Natural killer cell treated with Interleukin-12 subunit alpha and Interleukin-12 subunit beta and Interleukin-15 and Interleukin-18, amount 100 ng/mL, for 72 hours (primary cell): ENCODE data around the gene VILL. TPM values are rescaled to one million over a fixed set of nuclear protein-coding genes. Genes with fewer than 3 reads are reported as not detected.

Source experiments
- ATAC-seq, 2 donors: fragments of 150-1000 bp; cut with Tn5 transposase in 1 of 2; sonication (Bioruptor Pico), chemical (Tn5 transposase) in 1 of 2; 2 replicates each; pipeline ENCODE4 v1.10.0; 2021
- DNase-seq: peaks from one replicate; pipeline ENCODE4 v3.0.0; 2022; ENCODE audit warnings: low spot score
- H3K27ac Mint-ChIP-seq, 2 donors: 1 replicate in 1 of 2; 2 replicates in 1 of 2; pipeline ENCODE4 v1.8.0; 2022; ENCODE audit warnings: mixed read lengths in 2 of 2, mild to moderate bottlenecking in 1 of 2, moderate library complexity in 1 of 2
- H3K27me3 Mint-ChIP-seq, 2 donors: 1 replicate in 1 of 2; 2 replicates in 1 of 2; pipeline ENCODE4 v1.8.0; 2022; ENCODE audit warnings: mixed read lengths in 2 of 2
- H3K36me3 Mint-ChIP-seq: one replicate; pipeline ENCODE4 v1.8.0; 2022; ENCODE audit warnings: mixed read lengths
- H3K4me1 Mint-ChIP-seq, 2 donors: 1 replicate in 1 of 2; 2 replicates in 1 of 2; pipeline ENCODE4 v1.8.0; 2022; ENCODE audit warnings: low read depth in 2 of 2, mixed read lengths in 2 of 2, mild to moderate bottlenecking in 1 of 2
- H3K4me3 Mint-ChIP-seq: one replicate; pipeline ENCODE4 v1.8.0; 2022; ENCODE audit warnings: mixed read lengths
- H3K9me3 Mint-ChIP-seq: 2 replicates; pipeline ENCODE4 v1.8.0; 2022; ENCODE audit warnings: mixed read lengths
- total RNA-seq, 2 donors: library from RNA; stranded (reverse); gene quantifications; one replicate each; pipeline ENCODE4 v1.2.3, GENCODE V29; 2022

Gene VILL
- total RNA-seq, 2 donors from 2014 or later, result 8.2 to 16.9 TPM

DNA sequence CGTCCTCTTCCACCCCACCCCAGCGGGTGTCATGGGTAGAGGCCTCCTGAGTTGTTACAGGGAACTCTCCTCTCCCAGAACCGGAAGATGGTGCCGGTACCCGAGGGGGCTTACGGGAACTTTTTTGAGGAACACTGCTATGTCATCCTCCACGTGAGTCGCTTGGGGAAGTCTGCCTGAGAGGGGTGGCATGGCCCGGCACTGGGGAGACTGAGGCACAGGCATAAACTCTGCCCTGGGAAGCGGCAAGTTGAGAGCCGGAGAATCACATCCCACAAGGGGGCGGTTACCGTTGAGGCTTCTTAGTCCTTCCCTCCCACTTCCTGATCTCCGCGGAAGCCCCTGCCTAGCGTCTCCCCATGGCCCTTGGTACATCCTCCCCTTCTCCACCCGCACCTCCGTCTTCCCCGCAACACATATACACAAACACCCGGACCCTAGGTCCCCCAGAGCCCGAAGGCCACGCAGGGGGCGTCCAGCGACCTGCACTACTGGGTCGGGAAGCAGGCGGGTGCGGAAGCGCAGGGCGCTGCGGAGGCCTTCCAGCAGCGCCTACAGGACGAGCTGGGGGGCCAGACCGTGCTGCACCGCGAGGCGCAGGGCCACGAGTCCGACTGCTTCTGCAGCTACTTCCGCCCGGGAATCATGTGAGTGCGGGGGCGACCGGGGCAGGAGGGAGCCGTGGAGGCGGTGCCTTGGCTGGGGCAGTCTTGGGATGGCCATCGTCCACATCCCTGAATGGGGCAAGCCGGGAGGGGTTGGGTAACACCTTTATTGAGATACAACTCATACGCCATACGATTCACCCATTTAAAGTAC is 3.4 kb downstream of the VILL start:
- H3K27me3 Mint-ChIP-seq, result no peaks in the 10 kb centered on the region
- ATAC-seq, result peak; percentile 74 to 79
- peak; percentile 83 for DNase-seq
- peak overlapping the region; percentile 88 for H3K4me3 Mint-ChIP-seq
- no peaks in the 10 kb centered on the region for H3K9me3 Mint-ChIP-seq
- H3K4me1 Mint-ChIP-seq, result peaks cover 38 to 46% of the 10 kb centered on the region in 2 donors
- peaks cover 8% of the 10 kb centered on the region for H3K36me3 Mint-ChIP-seq
- peak overlapping the region; percentile 92 for H3K27ac Mint-ChIP-seq

DNA sequence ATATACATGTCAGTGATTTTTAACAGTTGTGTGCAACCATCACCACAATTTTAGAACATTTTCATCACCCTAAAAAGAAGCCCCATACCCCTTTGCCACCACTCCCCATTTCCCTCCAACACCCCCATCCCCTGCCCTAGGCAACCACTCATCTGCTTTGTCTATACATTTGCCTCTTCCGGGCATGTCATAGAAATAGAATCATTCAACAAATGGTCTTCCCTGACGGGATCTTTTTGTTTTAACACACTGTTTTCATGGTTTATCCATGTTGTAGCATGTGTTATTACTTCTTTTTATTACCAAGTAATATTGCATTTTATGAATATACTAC is 4.0 kb downstream of the VILL start:
- Mint-ChIP-seq H3K9me3 (no peaks in the 10 kb centered on the region), H3K4me1 (peaks cover 43 to 51% of the 10 kb centered on the region in 2 donors), H3K4me3 (peak overlapping the region; percentile 88), H3K27ac (peak overlapping the region; percentile 92), H3K27me3 (no peaks in the 10 kb centered on the region), H3K36me3 (peaks cover 8% of the 10 kb centered on the region)
- no peak for ATAC-seq
- no peak for DNase-seq

DNA sequence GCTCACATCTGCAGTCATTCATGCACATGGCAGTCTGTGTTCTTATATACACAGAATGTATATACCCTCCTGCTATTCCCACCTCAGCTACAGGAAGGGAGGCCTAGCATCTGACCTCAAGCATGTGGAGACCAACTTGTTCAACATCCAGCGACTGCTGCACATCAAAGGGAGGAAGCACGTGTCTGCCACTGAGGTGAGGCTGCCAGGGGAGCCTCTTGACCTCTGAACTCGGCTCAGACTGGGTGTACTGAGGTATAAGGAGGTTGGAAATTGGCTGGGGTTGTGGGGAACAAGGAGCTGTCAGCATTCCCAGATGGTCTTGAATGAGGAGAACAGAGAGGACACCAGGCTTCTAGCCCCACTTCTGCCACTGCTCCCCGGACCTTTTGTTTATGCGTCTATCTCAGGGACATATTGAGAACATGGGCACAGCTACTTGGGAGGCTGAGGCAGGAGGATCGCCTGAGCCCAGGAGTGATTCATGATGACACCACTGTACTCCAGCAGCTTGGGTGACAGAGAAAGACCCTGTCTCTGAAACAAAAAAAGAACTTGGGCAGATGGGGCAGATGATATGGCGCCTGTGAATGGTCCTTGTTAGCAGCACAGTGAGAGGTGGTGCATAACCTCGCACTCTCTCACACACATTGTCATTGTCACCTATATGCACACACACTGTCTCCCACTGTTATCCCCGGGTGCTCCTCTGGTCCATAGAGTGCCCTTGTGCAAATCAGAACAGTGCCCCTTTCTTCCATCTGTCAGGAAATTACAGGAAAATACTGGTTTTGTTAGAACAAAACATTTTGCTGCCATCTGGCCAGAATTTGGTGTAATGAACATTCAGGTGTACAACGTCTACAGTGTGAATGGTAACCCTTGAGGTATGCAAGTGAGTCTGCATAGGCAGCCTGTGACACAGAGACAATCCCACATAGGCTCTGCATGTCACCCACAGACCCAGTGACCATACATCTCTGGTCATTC is 5.4 kb downstream of the VILL start:
- DNase-seq (no peak), ATAC-seq (no peak)
- Mint-ChIP-seq H3K4me3 (peak overlapping the region; percentile 88), H3K9me3 (no peaks in the 10 kb centered on the region), H3K27me3 (no peaks in the 10 kb centered on the region), H3K4me1 (peaks cover 46 to 55% of the 10 kb centered on the region in 2 donors), H3K36me3 (peaks cover 8% of the 10 kb centered on the region), H3K27ac (peak overlapping the region; percentile 92)

DNA sequence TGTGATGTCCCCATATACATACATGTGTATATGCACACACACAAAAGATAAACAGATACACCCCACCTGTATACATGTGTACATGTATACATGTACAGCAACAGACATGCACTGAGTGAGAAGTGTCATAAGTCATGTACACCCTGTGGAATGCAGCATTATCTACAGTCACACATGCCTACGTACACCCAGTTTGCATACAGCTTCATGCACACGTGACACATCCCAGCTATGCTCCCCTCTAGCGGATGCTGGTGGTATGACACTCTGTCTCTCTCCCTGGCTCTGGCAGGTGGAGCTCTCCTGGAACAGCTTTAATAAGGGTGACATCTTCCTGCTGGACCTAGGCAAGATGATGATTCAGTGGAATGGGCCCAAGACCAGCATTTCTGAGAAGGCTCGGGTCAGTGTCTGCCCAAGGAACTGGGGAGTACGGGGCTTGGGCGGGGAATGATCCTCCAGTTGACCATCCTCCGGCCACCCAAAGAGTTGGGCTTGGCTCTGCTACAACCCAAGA is 6.3 kb downstream of the VILL start:
- Mint-ChIP-seq H3K36me3 (peaks cover 8% of the 10 kb centered on the region), H3K4me3 (peak overlapping the region; percentile 19), H3K9me3 (no peaks in the 10 kb centered on the region), H3K27me3 (no peaks in the 10 kb centered on the region), H3K27ac (peak overlapping the region; percentile 68 to 79), H3K4me1 (peaks cover 46 to 55% of the 10 kb centered on the region in 2 donors)
- ATAC-seq (peak; percentile 52 to 57), DNase-seq (no peak)

DNA sequence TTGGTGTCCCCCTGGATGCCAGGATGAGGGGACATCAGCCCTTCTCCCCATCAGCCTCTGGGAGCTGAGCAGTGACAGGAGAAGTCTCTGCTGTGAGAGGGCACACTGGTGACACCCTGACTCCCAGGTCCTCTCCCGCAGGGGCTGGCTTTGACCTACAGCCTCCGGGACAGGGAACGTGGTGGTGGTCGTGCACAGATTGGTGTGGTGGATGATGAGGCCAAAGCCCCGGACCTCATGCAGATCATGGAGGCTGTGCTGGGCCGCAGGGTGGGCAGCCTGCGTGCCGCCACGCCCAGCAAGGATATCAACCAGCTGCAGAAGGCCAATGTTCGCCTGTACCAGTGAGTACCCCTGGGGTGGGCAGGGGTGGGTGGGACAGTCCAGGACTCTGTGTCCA is 6.8 kb downstream of the VILL start:
- Mint-ChIP-seq H3K4me1 (peaks cover 46 to 55% of the 10 kb centered on the region in 2 donors), H3K27me3 (no peaks in the 10 kb centered on the region), H3K4me3 (no peak overlapping the region), H3K36me3 (peaks cover 8% of the 10 kb centered on the region), H3K27ac (peak overlapping the region; percentile 68 to 79), H3K9me3 (no peaks in the 10 kb centered on the region)
- DNase-seq (no peak), ATAC-seq (no peak)

DNA sequence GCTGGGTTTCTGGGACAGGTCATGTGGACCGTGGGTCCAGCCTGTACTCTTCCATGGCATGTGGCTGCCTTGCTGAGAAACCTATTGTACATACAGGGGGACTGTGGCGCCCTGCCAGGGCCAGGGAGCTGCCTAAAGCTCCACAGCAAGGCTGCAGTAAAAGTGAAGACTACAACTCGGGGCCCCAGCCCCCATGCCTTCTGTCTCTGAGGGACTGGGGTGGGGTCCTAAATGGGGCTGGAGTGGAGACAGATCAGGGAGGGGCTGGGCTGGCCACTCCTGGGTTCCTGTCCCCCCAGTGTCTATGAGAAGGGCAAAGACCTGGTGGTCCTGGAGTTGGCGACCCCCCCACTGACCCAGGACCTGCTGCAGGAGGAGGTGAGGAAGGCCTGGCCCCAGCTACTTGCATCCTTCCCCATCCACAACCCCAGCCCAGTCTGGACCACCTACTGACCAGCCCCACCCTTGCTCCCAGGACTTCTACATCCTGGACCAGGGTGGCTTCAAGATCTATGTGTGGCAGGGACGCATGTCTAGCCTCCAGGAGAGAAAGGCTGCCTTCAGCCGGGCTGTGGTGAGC is 7.3 kb downstream of the VILL start:
- DNase-seq (no peak), ATAC-seq (no peak)
- H3K27me3 Mint-ChIP-seq, result no peaks in the 10 kb centered on the region
- peak overlapping the region; percentile 59 for H3K4me3 Mint-ChIP-seq
- no peaks in the 10 kb centered on the region for H3K9me3 Mint-ChIP-seq
- peak overlapping the region; percentile 94 to 96 for H3K27ac Mint-ChIP-seq
- peaks cover 8% of the 10 kb centered on the region for H3K36me3 Mint-ChIP-seq
- H3K4me1 Mint-ChIP-seq, result peaks cover 46 to 56% of the 10 kb centered on the region in 2 donors

DNA sequence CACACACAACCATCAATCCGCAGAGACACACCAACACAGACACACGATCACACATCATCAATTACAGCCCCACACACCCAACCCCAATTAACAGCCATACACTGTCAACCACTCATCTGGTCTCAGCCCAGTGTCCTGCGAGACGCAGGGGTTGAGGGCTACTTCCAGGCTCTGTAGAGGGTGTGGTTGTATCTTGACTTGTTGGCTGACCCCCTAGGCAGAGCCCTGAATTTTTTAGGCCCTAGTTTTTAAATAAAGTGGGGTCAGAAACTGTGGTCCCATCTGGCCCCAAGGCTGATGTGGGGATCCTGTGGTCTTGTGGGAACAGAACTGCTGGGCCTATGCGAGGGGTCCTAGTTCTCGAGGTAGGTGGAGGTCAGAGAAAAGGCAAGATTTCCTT is 9.2 kb downstream of the VILL start:
- Mint-ChIP-seq H3K9me3 (no peaks in the 10 kb centered on the region), H3K27ac (peak overlapping the region; percentile 73 to 94), H3K27me3 (no peaks in the 10 kb centered on the region), H3K4me1 (peaks cover 46 to 48% of the 10 kb centered on the region in 2 donors), H3K36me3 (peaks cover 8% of the 10 kb centered on the region), H3K4me3 (peak overlapping the region; percentile 59)
- no peak for ATAC-seq
- DNase-seq, result no peak

DNA sequence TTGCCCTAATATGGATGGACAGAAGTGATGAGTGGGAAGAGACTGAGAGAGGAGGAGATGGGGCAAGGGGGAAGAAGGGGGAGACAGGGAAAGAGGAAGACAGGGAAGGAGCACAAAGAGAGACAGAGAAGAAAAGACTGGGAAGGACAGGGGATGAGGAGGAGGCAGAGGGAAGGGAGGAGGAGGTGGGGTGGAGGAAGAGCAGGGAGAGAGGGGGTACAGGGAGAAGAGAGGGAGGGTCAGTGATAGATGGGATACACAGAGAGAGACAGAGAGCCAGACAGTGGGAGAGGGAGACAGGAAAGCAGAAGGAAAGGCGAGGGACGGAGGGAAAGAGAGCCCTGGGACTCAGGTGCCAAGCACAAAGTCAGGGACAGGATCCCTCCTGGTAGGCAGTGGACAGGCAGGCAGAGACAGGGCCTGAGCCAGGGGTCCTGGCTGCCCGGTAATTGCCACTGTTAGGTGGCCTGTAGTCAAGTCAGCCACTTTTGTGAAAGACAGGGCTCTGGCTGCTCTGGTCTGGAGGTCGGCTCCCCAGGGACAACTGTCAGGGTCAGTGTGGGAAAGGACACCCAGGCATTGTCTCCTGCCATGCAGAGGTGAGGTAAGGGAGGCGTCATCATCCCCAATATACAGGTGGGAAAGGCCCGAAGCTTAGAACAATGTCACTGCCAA is 9.8 kb downstream of the VILL start:
- Mint-ChIP-seq H3K27me3 (no peaks in the 10 kb centered on the region), H3K9me3 (no peaks in the 10 kb centered on the region), H3K27ac (peak overlapping the region; percentile 73 to 94), H3K36me3 (peaks cover 8% of the 10 kb centered on the region), H3K4me1 (peaks cover 44% of the 10 kb centered on the region in 2 donors), H3K4me3 (no peak overlapping the region)
- DNase-seq, result no peak
- ATAC-seq, result no peak

DNA sequence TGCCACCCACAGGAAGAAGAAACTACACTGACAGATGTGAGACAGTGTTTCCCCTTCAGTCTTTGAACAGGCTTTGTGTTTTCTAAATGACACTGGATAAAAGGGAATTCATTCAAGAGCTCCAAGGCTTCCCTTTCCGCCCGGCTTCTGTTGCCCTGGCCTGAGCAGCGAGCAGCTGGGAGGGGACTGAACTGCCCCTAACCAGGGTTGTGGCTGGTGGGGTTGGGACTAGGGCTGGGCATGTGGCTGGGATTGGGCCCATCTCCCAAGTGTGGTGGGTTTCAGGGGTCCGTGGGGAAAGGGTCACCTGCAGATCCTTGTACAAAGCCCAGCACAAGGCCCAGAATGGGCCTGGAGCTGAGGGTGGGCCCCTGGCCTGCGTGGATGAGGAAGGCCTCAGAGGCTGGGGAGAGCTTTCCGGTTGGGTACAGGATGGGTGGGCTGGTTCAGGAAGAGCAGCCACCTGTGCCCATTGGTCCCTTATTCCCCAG is 10.4 kb downstream of the VILL start:
- Mint-ChIP-seq H3K4me1 (peaks cover 39% of the 10 kb centered on the region in 2 donors), H3K27ac (no peak overlapping the region), H3K9me3 (no peaks in the 10 kb centered on the region), H3K4me3 (no peak overlapping the region), H3K27me3 (no peaks in the 10 kb centered on the region), H3K36me3 (peaks cover 8% of the 10 kb centered on the region)
- no peak for DNase-seq
- ATAC-seq, result no peak

DNA sequence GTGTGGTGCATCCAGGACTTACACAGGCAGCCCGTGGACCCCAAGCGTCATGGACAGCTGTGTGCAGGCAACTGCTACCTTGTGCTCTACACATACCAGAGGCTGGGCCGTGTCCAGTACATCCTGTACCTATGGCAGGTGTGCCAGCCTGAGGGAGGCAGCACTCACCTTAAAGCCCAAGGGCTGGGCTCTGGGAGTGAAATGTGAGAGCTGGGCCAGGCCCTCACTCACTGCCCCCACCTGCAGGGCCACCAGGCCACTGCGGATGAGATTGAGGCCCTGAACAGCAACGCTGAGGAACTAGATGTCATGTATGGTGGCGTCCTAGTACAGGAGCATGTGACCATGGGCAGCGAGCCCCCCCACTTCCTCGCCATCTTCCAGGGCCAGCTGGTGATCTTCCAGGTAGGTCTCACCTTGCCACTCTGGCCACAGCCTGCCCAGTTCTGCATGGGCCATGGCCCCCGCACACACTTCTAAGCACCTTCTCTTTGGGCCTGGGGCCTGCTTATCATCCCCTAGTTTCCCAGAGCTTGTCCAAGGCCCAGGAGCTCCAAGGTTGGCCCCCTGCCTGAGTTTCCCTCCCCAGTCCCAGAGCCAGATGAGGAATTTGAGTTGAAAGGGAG is 11.0 kb downstream of the VILL start:
- no peak overlapping the region for H3K4me3 Mint-ChIP-seq
- H3K27me3 Mint-ChIP-seq, result no peaks in the 10 kb centered on the region
- peaks cover 33% of the 10 kb centered on the region in 2 donors for H3K4me1 Mint-ChIP-seq

DNA sequence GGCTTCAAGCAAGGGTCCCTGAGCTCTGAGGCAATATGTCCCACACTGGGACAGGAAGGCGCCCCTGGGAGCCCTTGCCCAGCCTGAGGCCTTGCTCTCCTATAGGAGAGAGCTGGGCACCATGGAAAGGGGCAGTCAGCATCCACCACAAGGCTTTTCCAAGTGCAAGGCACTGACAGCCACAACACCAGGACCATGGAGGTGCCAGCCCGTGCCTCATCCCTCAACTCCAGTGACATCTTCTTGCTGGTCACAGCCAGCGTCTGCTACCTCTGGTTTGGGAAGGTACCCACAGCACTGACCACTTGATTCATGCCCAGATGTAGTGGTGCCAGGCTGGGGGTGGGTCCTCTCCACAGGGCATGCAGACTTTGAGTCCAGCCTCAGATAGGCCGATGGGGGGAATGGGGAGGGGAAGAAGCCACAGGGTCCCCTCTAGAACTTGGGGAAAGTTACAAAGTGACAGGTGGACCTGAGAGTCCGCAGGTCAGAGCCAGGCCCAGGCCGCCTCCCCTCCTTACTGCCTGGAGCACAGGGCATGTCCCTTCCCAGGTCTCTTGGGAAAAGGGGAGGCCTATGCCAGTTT is 11.8 kb downstream of the VILL start:
- DNase-seq (no peak), ATAC-seq (no peak)
- Mint-ChIP-seq H3K9me3 (no peaks in the 10 kb centered on the region), H3K4me1 (peaks cover 27 to 28% of the 10 kb centered on the region in 2 donors), H3K27ac (no peak overlapping the region), H3K4me3 (no peak overlapping the region), H3K36me3 (no peaks in the 10 kb centered on the region), H3K27me3 (no peaks in the 10 kb centered on the region)

More for the DNA sequence above, 11.0 kb downstream of the VILL start:
- peaks cover 4% of the 10 kb centered on the region for H3K36me3 Mint-ChIP-seq
- ATAC-seq (no peak), DNase-seq (no peak)
- H3K27ac Mint-ChIP-seq, result no peak overlapping the region
- no peaks in the 10 kb centered on the region for H3K9me3 Mint-ChIP-seq

DNA sequence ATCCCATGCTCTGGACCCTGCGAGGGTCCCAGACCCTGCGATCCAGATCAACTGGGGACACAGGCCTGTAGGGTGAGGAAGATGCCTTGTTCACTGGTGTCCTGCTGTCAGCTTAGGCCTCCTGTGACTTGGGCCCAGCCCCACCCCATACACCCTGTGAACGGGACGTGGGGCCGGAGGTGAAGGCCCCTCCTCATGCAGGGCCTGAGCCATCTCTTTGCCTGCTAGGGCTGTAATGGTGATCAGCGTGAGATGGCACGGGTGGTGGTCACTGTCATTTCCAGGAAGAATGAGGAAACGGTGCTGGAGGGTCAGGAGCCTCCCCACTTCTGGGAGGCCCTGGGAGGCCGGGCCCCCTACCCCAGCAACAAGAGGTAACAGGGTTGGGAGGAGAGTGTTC is 12.4 kb downstream of the VILL start:
- H3K9me3 Mint-ChIP-seq, result no peaks in the 10 kb centered on the region
- no peak overlapping the region for H3K4me3 Mint-ChIP-seq
- peak overlapping the region in 1 of 2 donors; percentile 60 for H3K27ac Mint-ChIP-seq
- peaks cover 27 to 28% of the 10 kb centered on the region in 2 donors for H3K4me1 Mint-ChIP-seq
- ATAC-seq (no peak), DNase-seq (no peak)
- H3K36me3 Mint-ChIP-seq, result no peaks in the 10 kb centered on the region
- H3K27me3 Mint-ChIP-seq, result no peaks in the 10 kb centered on the region
